ENCODE results near the gene TAS2R10. TPM values are rescaled to one million over a fixed set of nuclear protein-coding genes. Genes with fewer than 3 reads are reported as not detected.

TAS2R10 gene, protein sequence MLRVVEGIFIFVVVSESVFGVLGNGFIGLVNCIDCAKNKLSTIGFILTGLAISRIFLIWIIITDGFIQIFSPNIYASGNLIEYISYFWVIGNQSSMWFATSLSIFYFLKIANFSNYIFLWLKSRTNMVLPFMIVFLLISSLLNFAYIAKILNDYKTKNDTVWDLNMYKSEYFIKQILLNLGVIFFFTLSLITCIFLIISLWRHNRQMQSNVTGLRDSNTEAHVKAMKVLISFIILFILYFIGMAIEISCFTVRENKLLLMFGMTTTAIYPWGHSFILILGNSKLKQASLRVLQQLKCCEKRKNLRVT
- total RNA-seq: 1 to 10 TPM in 1 of 4 donors, under 1 TPM in 3; 0.68 to 1.1 (median 0.75) TPM

DNA sequence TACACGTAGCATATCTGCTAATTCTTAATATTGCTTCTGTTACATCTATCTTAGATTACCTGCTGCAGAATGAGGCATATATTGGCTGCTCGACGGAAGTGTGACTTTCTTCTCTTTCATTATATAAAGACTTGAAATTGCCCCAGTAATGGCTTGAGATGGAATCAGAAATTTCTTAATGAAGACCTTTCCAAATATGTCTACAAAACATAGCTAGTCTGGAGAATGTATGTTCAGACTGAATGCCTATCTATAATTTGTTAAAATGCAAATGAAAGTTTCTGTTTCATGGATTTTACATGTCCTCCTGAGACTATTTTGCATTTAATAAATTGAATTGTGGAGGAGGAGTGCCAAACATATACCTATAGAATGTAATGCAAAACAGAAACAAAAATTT lies at the start of gene TAS2R10:
TAS2R10 (minus strand) TSS at position 101 of the 400 bp plus-strand sequence; CDS start at position 12, 89 bp downstream.
- Histone ChIP-seq H3K4me3 (no peak within 1 kb of the TSS), H3K27ac (no peak within 1 kb of the TSS), H3K36me3 (no peaks in the 10 kb centered on the region), H3K4me1 (no peaks in the 10 kb centered on the region), H3K27me3 (no peaks in the 10 kb centered on the region), H3K9me3 (no peaks in the 10 kb centered on the region)
- no peak for DNase-seq (ENCODE audit: low spot score in 2 of 2)
- 89% methylated on average over 3 of the region's 3 CpGs for WGBS
- TF ChIP-seq EP300 (IDR thresholded peaks at IDR 0.05) (no peak), POLR2A (IDR thresholded peaks at IDR 0.05) (no peak), POLR2AphosphoS5 (IDR thresholded peaks at IDR 0.05) (no peak)
- TF ChIP-seq, protein P1, sequence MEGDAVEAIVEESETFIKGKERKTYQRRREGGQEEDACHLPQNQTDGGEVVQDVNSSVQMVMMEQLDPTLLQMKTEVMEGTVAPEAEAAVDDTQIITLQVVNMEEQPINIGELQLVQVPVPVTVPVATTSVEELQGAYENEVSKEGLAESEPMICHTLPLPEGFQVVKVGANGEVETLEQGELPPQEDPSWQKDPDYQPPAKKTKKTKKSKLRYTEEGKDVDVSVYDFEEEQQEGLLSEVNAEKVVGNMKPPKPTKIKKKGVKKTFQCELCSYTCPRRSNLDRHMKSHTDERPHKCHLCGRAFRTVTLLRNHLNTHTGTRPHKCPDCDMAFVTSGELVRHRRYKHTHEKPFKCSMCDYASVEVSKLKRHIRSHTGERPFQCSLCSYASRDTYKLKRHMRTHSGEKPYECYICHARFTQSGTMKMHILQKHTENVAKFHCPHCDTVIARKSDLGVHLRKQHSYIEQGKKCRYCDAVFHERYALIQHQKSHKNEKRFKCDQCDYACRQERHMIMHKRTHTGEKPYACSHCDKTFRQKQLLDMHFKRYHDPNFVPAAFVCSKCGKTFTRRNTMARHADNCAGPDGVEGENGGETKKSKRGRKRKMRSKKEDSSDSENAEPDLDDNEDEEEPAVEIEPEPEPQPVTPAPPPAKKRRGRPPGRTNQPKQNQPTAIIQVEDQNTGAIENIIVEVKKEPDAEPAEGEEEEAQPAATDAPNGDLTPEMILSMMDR (IDR thresholded peaks at IDR 0.05): no peak

DNA sequence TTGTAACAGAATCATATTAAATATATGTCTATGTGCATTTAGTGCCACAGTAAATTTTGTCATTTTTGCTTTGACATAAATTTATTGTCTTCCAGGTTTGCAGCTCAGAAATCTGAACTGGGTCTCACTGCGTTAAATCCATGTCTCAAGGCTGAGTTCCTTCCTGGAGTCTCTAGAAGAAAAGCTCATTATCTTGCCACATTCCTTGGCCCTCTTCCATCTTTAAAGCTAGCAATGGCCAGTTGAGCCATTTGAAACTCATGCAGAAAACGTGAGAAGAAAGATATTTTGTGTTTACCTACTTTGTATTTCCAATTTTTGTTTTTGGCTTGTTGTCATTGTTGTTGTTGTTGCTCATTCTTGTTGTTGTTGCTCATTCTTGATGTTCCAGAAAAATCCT lies 47.2 kb upstream of the TAS2R10 start:
- peaks cover 10% of the 10 kb centered on the region for H3K36me3 ChIP-seq
- DNase-seq (ENCODE audit: low spot score in 2 of 2): no peak
- WGBS: 60% methylated on average over 2 of the region's 2 CpGs
- H3K4me3 ChIP-seq: no peak overlapping the region
- no peak for TF ChIP-seq POLR2AphosphoS5 (IDR thresholded peaks at IDR 0.05)
- H3K27me3 ChIP-seq: no peaks in the 10 kb centered on the region
- H3K27ac ChIP-seq: no peak overlapping the region
- no peaks in the 10 kb centered on the region for H3K9me3 ChIP-seq
- H3K4me1 ChIP-seq: no peaks in the 10 kb centered on the region

DNA sequence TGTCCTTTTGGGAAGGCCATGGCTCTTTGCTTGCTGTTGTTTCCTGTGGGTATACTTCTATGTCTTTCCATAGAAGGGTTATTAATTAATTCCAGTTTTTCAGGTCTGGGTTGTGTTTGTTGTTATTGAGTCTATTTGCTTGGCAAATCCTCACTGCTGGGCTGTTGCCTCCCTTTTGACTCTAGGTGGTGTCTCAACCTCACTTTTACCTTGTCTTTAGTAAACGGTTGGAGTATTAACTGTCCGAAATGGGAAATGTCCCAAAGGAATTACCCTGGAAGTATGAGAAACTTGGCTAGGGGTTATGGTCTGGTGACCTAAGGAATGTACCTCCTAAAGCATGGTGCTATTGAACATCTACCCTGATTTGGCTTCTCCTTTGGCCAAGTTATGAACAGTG lies 41.2 kb upstream of the TAS2R10 start:
- Histone ChIP-seq H3K4me1 (no peaks in the 10 kb centered on the region), H3K36me3 (no peaks in the 10 kb centered on the region), H3K4me3 (no peak overlapping the region), H3K27ac (no peak overlapping the region), H3K9me3 (peaks cover 8% of the 10 kb centered on the region), H3K27me3 (no peaks in the 10 kb centered on the region)
- WGBS: 81% methylated on average over 2 of the region's 2 CpGs
- TF ChIP-seq EP300 (IDR thresholded peaks at IDR 0.05): no peak
- TF ChIP-seq, protein P1 (IDR thresholded peaks at IDR 0.05): no peak
- no peak for TF ChIP-seq POLR2A (IDR thresholded peaks at IDR 0.05)
- DNase-seq (ENCODE audit: low spot score in 2 of 2): no peak

DNA sequence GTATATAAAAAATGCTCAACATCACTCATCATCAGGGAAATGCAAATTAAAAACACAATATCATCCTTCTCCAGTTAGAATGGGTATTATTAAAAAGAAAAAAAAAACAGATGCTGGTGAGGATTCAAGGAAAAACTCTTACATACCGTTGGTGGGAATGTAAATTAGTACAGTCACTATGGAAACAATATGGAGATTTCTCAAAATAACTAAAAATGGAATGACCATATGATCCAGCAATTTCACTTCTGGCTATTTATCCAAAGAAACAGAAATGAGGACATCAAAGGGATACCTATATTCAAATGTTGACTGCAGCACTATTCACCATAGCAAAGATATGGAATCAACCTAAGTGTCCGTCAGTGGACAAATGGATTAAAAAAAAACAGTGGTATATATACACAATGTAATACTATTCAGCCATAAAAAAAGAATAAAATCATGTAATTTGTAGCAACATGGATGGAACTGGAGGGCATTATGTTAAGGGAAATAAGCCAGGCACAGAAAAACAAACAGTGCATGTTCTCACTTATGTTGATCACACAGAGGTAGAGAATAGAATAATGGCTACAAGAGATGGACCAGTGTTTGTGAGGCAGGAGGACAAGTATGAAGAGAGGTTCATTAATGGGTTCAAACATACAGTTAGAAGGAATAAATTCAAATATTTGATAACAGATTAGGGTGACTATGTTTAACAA lies 37.5 kb upstream of the TAS2R10 start:
- Histone ChIP-seq H3K36me3 (peaks cover 6% of the 10 kb centered on the region), H3K27me3 (no peaks in the 10 kb centered on the region), H3K4me3 (no peak overlapping the region), H3K27ac (no peak overlapping the region), H3K9me3 (peaks cover 22% of the 10 kb centered on the region), H3K4me1 (no peaks in the 10 kb centered on the region)
- no peak for DNase-seq (ENCODE audit: low spot score in 2 of 2)
- WGBS: 86% methylated on average over 2 of the region's 2 CpGs
- TF ChIP-seq EP300 (IDR thresholded peaks at IDR 0.05) (no peak), POLR2A (IDR thresholded peaks at IDR 0.05) (no peak), POLR2AphosphoS5 (IDR thresholded peaks at IDR 0.05) (no peak)
- TF ChIP-seq, protein P1 (IDR thresholded peaks at IDR 0.05): no peak

DNA sequence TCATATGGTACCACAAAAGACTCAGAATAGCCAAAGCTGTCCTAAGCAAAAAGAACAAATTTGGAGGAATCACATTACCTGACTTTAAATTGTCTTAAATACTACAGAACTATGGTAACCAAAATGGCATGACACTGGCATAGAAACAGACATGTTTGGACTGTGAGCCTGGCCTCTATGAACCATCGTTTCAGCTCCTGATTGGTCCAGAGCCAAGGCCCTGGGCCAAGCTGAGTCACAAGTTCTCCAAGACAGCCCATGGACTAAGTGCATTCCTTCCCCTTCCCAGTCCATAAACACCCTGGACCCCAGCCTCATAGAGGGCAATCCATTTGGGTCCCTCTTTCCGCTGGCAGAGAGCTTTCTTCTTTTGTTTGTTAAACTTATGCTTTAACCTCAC lies 35.2 kb upstream of the TAS2R10 start:
- H3K36me3 ChIP-seq: peaks cover 8% of the 10 kb centered on the region
- TF ChIP-seq EP300 (IDR thresholded peaks at IDR 0.05) (no peak), POLR2A (IDR thresholded peaks at IDR 0.05) (no peak), POLR2AphosphoS5 (IDR thresholded peaks at IDR 0.05) (no peak)
- TF ChIP-seq, protein P1 (IDR thresholded peaks at IDR 0.05): no peak
- no peak overlapping the region for H3K4me3 ChIP-seq
- H3K9me3 ChIP-seq: peaks cover 28% of the 10 kb centered on the region
- no peak overlapping the region for H3K27ac ChIP-seq
- DNase-seq (ENCODE audit: low spot score in 2 of 2): no peak
- 73% methylated on average over 2 of the region's 2 CpGs for WGBS
- no peaks in the 10 kb centered on the region for H3K4me1 ChIP-seq
- no peaks in the 10 kb centered on the region for H3K27me3 ChIP-seq
